Activated naive CD4-positive, alpha-beta T cell treated with Interleukin-2 at 50 U/mL for 16 hours (primary cell): ENCODE data around the gene CASP12.
"Not testable (repeated sequence)": the region's sequence is repeated elsewhere in the genome, so short reads cannot be mapped to it uniquely, and the experiment has no call there.

ENCODE experiments used
- DNase-seq: peaks from one replicate; pipeline ENCODE4 v3.0.0-alpha.2; 2020

CASP12 gene

DNA sequence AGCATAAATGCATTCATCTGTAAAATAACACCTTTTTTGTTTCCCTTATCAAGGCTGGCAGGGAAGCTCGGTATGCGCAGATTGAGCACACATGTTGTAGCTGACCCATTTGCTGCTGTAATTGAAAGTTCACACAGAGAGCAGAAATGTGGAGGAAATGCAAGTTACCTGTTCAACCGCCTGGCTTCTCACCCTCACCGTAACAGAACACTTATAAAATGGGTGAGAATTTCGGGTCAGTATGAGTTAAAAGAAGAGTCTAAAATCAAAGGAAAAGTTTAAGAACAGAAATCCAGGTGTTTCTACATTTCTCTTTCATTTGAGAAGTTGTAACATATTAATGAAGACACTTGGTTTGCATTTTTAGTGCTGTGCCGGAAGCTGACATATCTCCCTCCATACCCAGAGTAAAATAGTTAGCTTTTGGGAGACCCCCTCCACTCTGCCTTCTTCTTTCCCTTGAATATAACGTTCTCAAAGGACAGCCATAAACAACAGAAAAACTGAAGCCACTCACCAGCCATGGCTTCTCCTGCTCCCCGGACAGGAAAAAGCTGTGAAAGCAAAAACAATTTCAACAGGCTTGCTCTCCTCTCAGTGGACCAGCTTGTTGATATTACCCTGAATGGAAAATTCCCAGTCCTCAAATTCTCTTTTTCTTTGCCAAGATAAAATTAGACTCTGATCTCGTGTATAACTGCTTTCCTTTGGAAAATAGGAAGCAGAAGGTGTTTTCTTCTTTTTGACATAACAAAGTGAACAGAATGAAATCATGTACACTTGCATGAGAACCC is at the start of gene CASP12:
Gene CASP12 (minus strand): TSS at position 570 of the 794 bp plus-strand sequence.
- DNase-seq = no peak

DNA sequence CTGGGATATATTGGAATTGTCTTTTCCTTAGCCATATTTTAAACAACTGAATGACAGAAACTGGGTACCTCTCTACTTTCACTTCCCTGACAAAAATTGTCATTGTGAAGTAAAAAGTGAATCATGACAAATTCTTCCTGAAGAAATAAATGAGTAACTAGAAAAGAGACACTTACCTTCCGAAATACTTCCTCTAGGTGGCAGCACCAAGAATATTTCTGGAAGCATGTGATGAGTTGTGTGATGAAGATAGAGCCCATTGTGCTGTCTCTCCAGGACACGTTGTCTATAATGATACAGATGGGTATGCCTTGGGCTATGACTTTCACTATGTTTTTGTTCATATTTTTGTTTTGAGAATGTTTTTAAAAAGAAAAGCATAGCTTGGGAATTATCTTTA is 48.6 kb upstream of the CASP12 start:
- DNase-seq = no peak

GRCh38 chr11:104944076-104944475 is 45.8 kb upstream of the CASP12 start:
- no peak for DNase-seq

DNA sequence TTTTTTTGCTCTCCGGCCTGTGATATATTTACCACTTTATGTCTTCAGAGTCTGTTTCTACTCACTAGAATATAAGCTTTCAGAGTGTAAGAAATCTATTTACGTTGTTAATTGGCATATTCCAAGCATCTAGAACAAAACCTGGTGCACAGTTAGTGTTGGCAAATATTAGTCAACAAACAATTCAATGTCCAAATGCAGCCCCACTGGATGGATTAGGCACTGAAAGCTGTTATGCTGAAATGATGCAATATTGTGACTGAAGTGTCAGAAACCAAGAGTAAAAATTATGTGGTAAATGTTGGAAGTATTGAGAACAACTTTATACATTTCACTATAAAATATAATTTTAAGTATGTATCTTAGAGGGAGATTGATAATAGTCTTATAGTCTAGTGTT is 45.3 kb upstream of the CASP12 start:
- no peak for DNase-seq

GRCh38 chr11:104934594-104934993 is 36.3 kb upstream of the CASP12 start:
- no peak for DNase-seq

DNA sequence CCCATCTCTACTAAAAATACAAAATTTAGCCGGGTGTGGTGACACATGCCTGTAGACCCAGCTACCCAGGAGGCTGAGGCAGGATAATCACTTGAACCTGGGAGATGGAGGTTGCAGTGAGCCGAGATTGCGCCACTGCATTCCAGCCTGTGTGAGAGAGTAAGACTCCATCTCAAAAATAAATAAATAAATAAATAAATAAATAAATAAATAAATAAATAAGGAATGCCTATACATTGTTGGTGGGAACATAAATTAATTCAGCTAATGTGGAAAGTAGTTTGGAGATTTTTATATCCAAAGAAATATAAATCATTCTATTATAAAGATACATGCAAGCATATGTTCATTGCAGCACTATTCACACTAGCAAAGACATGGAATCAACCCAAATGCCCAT is 35.8 kb upstream of the CASP12 start:
- not testable (repeated sequence) for DNase-seq

- DNase-seq = no peak
These were observed 30.6 kb upstream of the CASP12 start for GRCh38 chr11:104928811-104929210.

GRCh38 chr11:104926771-104927611 is 28.7 kb upstream of the CASP12 start:
- DNase-seq = no peak

DNA sequence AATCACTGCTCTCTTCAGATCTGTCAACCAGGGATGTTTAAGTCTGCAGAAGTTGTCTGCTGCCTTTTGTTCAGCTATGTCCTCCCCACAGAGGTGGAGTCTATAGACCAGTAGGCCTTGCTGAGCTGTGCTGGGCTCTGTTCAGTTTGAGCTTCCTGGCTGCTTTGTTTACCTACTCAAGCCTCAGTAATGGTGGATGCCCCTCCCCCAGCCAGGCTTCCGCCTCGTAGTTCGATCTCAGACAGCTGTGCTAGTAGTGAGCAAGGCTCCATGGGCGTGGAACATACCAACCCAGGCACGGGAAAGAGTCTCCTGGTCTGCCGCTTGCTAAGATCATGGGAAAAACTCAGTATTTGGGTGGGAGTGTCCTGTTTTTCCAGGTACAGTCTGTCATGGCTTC is 27.6 kb upstream of the CASP12 start:
- DNase-seq = no peak

GRCh38 chr11:104918113-104918824 is 20.0 kb upstream of the CASP12 start:
- no peak for DNase-seq

- DNase-seq = no peak
These were observed 19.2 kb upstream of the CASP12 start for GRCh38 chr11:104917271-104918112.

GRCh38 chr11:104916442-104916841 is 18.2 kb upstream of the CASP12 start:
- no peak for DNase-seq

DNA sequence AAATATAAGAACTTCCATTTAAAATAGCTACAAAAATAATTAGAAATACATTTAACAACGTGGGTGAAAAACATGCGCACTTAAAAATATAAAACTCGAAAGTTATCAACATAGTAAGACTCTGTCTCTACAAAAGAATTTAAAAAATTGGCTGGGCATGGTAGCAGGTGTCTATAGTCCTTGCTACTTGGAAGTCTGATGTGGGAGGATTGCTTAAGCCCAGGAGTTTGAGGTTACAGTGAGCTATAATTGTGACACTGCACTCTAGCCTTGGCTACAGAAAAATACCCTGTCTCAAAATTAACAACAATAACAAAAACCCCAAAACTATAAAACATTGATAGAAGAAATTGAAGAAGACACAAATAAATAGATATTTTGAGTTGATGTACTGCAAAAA is 13.8 kb upstream of the CASP12 start:
- DNase-seq = no peak

DNA sequence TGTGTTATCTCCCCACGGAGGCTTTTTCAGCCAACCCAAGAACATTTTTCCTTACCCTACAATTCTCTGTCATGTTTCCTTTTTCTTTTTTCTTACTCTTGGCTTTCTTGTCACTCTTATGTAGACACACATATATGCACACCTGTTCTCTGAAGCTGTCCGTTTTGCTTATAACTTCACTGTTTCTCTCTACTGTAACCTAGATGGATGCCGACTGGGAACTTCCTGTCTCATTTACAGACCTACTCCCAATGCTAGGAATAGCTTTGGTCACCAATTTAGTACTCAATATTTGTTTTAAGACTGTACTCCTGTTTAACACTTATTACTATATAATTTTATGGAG is 9.9 kb upstream of the CASP12 start:
- DNase-seq = no peak

DNA sequence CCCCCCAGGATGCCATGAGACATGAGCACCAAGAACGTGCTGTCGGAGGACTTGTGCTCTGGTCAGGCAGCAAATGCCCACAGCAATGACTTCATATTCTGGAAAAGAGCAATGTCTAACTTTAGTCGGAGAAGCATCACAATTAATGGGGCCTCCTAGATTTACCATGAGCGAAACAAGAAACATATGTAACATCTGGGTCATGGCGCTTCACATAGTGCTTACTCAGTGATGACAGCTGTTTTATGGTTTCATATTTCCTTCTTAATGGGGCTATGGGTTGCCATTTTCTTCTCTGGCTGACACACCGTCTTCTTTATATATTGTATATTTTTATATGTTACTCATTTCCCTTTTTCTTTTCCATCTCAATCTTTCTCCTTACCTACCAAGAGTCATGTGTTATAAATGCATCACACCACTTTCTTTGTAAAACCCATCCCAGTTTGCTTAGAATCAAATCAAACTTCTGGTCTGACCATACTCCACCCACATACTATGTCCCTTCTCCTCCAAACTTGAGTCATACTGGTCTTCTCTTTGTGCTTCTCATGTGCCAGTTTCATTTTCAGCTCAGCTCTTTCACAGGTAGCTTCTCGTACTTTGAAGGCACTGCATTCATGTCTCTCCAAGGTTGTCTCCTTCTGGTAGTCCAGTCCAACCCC is 9.4 kb upstream of the CASP12 start:
- no peak for DNase-seq

- DNase-seq = no peak
These were observed 7.0 kb upstream of the CASP12 start for GRCh38 chr11:104905271-104905670.

- no peak for DNase-seq
These were observed 966 bp upstream of the CASP12 start for GRCh38 chr11:104899226-104899625.

DNA sequence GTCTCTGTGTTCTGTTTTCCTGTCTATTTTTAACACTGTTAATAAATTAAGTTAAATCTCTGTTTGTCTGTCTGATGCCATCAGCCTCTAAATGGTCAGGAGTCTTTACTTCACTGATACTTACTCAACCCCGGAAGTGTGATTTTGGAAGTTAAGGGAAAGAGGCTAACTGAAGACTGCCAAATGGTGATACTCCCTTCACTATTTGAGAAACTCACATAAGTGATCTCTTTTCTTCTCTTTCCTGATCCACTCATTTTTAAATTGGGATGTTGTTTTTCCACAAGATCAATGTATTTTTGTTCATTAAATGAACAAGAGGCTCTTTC is 389 bp upstream of the CASP12 start:
- DNase-seq = no peak

DNA sequence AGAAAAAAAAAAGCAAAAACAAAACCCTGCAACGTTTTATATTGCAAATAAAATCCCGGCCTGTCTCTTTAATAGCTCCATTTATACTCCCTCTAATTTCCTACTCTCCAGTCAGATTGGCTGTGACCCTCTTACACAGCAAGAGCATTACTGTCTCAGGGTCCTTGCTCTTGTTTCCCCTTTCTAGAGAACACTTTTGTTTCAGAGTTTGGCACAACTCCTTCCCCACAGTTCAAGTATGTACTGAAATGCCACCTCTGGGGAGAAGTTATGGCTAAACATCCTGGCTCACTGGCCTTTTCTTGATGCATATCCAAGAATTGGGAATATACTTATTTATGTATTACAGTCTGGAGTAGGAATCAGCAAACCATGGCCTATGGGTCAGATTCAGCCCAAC is 2.6 kb downstream of the CASP12 start:
- DNase-seq = no peak

GRCh38 chr11:104893876-104894275 is 4.4 kb downstream of the CASP12 start:
- DNase-seq = no peak

GRCh38 chr11:104892723-104893511 is 5.3 kb downstream of the CASP12 start:
- DNase-seq = no peak
